T-helper 22 cell (primary cell): ENCODE data around the gene RBM7.

Source experiments
- DNase-seq: peaks from one replicate; pipeline ENCODE4 v3.0.0-alpha.2; 2020; ENCODE audit warnings: low read depth

Gene RBM7

GRCh38 chr11:114448749-114449482 lies 48.5 kb downstream of the RBM7 start:
- DNase-seq, result no peak

GRCh38 chr11:114449845-114450244 lies 49.4 kb downstream of the RBM7 start:
- no peak for DNase-seq

- DNase-seq, result no peak
These were observed 51.9 kb downstream of the RBM7 start for GRCh38 chr11:114452399-114452798.
